ENCODE data around the gene ADGB.

- TF ChIP-seq CTCF (IDR thresholded peaks at IDR 0.05; ENCODE audit: insufficient read depth, low read depth, low read length), result no peak
- no peak for TF ChIP-seq EZH2 (IDR thresholded peaks at IDR 0.05; ENCODE audit: insufficient read depth, low read length)
Observed at GRCh38 chr6:146634022-146634421, 35.2 kb downstream of the ADGB start.
